Hematopoietic multipotent progenitor cell (in vitro differentiated cells): Measurements from ENCODE around the gene HDX. TPM values are rescaled to one million over a fixed set of nuclear protein-coding genes. Genes with fewer than 3 reads are reported as not detected.
A peak's percentile ranks its signal among the peaks of the same experiment; 100 is the strongest.
"Not testable (repeated sequence)": the region's sequence is repeated elsewhere in the genome, so short reads cannot be mapped to it uniquely, and the experiment has no call there.

Source experiments
- DNase-seq, 3 donors: peaks; one replicate each; pipeline ENCODE4 v3.0.0-alpha.2; 2011 to 2015; ENCODE audit warnings: low read depth in 2 of 3, low spot score in 2 of 3
- small RNA-seq: library from RNA; depleted of rRNA; stranded (forward); fragments of <200 nt; gene quantifications from one replicate; pipeline ENCODE3, GENCODE V24; 2012
- total RNA-seq: library from RNA; depleted of rRNA; stranded (reverse); fragments of >200 nt; gene quantifications from one replicate; pipeline ENCODE4 v1.2.3, GENCODE V29; 2012

Gene HDX
- total RNA-seq, 1 donor: 2.2 TPM

- DNase-seq: no peak
These were observed 161.3 kb downstream of the HDX start for GRCh38 chrX:84340968-84341367.

- peak in 2 of 3 donors; percentile 11 to 35 for DNase-seq
These were observed 162.5 kb downstream of the HDX start for GRCh38 chrX:84339507-84340364.

- no peak for DNase-seq
These were observed 165.6 kb downstream of the HDX start for GRCh38 chrX:84336646-84337045.

GRCh38 chrX:84335121-84335520, 167.1 kb downstream of the HDX start:
- DNase-seq: no peak

- DNase-seq: no peak
These were observed 180.0 kb downstream of the HDX start for GRCh38 chrX:84322083-84322827.

- DNase-seq: no peak
These were observed 181.6 kb downstream of the HDX start for GRCh38 chrX:84320614-84321013.

- DNase-seq: no peak
These were observed 182.2 kb downstream of the HDX start for GRCh38 chrX:84320023-84320422.

GRCh38 chrX:84318661-84319060, 183.6 kb downstream of the HDX start:
- no peak for DNase-seq

- DNase-seq: not testable (repeated sequence)
These were observed 186.3 kb downstream of the HDX start for GRCh38 chrX:84315946-84316345.

Small RNAs within 50 kb of the gene (small RNA-seq; reads per million reads assigned to genes)
- not detected for gene AL450471.1
